PC-9 (cell line): Measurements from ENCODE around the gene UBA1.

ENCODE experiments used
- EZH2 ChIP-seq: fragments of 200-600 bp; sonication (generic); IDR thresholded peaks from 2 replicates; pipeline ENCODE4 v1.8.0; 2017; ENCODE audit warnings: antibody characterized with exemption, low read depth
- TF ChIP-seq, protein P1 (sequence below): fragments of 200-600 bp; sonication (generic); conservative IDR thresholded peaks from 2 replicates; pipeline ENCODE4 v1.6.1; 2017; ENCODE audit warnings: mixed run types, antibody characterized with exemption, mild to moderate bottlenecking, moderate library complexity

DNA sequence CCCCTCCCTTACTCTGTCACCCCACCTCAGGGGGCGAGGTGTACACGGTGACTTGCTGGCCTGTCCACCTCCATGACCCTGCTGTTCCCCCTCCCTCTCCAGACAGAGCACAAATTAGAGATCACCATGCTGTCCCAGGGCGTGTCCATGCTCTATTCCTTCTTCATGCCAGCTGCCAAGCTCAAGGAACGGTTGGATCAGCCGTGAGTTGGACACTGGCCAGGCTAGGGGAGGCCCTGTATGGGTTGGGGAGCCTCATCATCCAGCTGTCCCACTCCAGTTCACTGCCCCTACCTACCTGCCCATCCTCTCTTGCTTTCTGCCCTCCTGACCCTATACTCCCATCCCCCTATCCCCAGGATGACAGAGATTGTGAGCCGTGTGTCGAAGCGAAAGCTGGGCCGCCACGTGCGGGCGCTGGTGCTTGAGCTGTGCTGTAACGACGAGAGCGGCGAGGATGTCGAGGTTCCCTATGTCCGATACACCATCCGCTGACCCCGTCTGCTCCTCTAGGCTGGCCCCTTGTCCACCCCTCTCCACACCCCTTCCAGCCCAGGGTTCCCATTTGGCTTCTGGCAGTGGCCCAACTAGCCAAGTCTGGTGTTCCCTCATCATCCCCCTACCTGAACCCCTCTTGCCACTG is 20.9 kb downstream of the UBA1 start:
- TF ChIP-seq, protein P1, sequence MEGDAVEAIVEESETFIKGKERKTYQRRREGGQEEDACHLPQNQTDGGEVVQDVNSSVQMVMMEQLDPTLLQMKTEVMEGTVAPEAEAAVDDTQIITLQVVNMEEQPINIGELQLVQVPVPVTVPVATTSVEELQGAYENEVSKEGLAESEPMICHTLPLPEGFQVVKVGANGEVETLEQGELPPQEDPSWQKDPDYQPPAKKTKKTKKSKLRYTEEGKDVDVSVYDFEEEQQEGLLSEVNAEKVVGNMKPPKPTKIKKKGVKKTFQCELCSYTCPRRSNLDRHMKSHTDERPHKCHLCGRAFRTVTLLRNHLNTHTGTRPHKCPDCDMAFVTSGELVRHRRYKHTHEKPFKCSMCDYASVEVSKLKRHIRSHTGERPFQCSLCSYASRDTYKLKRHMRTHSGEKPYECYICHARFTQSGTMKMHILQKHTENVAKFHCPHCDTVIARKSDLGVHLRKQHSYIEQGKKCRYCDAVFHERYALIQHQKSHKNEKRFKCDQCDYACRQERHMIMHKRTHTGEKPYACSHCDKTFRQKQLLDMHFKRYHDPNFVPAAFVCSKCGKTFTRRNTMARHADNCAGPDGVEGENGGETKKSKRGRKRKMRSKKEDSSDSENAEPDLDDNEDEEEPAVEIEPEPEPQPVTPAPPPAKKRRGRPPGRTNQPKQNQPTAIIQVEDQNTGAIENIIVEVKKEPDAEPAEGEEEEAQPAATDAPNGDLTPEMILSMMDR: no peak
- no peak for TF ChIP-seq EZH2
